IPS-18c (cell line): ENCODE measurements around the gene PEF1.
A peak's percentile ranks its signal among the peaks of the same experiment; 100 is the strongest.

Experiments
- H3K4me3 ChIP-seq: 2 replicates; pipeline ENCODE4 v1.7.0; 2013; ENCODE audit warnings: low read depth, mild to moderate bottlenecking, low read length, moderate library complexity; ENCODE audit not compliant: insufficient read depth
- H3K9me3 ChIP-seq: one replicate; pipeline ENCODE4 v1.6.1; 2013; ENCODE audit warnings: mild to moderate bottlenecking, low read length, moderate library complexity; ENCODE audit not compliant: control insufficient read depth, insufficient read depth

Gene PEF1

GRCh38 chr1:31647106-31647505 is 2.4 kb upstream of the PEF1 start:
- H3K4me3 ChIP-seq: no peak overlapping the region
- no peaks in the 10 kb centered on the region for H3K9me3 ChIP-seq

GRCh38 chr1:31646259-31646960 is 1.7 kb upstream of the PEF1 start:
- no peak overlapping the region for H3K4me3 ChIP-seq
- no peaks in the 10 kb centered on the region for H3K9me3 ChIP-seq

GRCh38 chr1:31645274-31645568 is 545 bp upstream of the PEF1 start:
- peak overlapping the region; percentile 100 for H3K4me3 ChIP-seq
- no peaks in the 10 kb centered on the region for H3K9me3 ChIP-seq

GRCh38 chr1:31643976-31644559 is 608 bp downstream of the PEF1 start:
- peak overlapping the region; percentile 100 for H3K4me3 ChIP-seq
- no peaks in the 10 kb centered on the region for H3K9me3 ChIP-seq

- no peak overlapping the region for H3K4me3 ChIP-seq
- H3K9me3 ChIP-seq: no peaks in the 10 kb centered on the region
Measured at GRCh38 chr1:31642897-31643296, 1.8 kb downstream of the PEF1 start.

GRCh38 chr1:31642366-31642765 is 2.3 kb downstream of the PEF1 start:
- no peak overlapping the region for H3K4me3 ChIP-seq
- H3K9me3 ChIP-seq: no peaks in the 10 kb centered on the region

- H3K4me3 ChIP-seq: no peak overlapping the region
- H3K9me3 ChIP-seq: no peaks in the 10 kb centered on the region
Measured at GRCh38 chr1:31640964-31641363, 3.7 kb downstream of the PEF1 start.

- no peak overlapping the region for H3K4me3 ChIP-seq
Measured at GRCh38 chr1:31640179-31640578, 4.5 kb downstream of the PEF1 start.

GRCh38 chr1:31639543-31639942 is 5.1 kb downstream of the PEF1 start:
- Histone ChIP-seq H3K4me3 (no peak overlapping the region), H3K9me3 (no peaks in the 10 kb centered on the region)

More at GRCh38 chr1:31640179-31640578, 4.5 kb downstream of the PEF1 start:
- no peaks in the 10 kb centered on the region for H3K9me3 ChIP-seq

GRCh38 chr1:31637915-31638673 is 6.6 kb downstream of the PEF1 start:
- Histone ChIP-seq H3K9me3 (no peaks in the 10 kb centered on the region), H3K4me3 (no peak overlapping the region)

GRCh38 chr1:31633117-31633516 is 11.6 kb downstream of the PEF1 start:
- Histone ChIP-seq H3K4me3 (no peak overlapping the region), H3K9me3 (peaks cover under 1% of the 10 kb centered on the region)

- no peak overlapping the region for H3K4me3 ChIP-seq
- peaks cover 2% of the 10 kb centered on the region for H3K9me3 ChIP-seq
Measured at GRCh38 chr1:31632649-31633048, 12.0 kb downstream of the PEF1 start.

GRCh38 chr1:31628931-31629556 is 15.6 kb downstream of the PEF1 start:
- Histone ChIP-seq H3K9me3 (peaks cover 2% of the 10 kb centered on the region), H3K4me3 (no peak overlapping the region)

GRCh38 chr1:31627930-31628559 is 16.6 kb downstream of the PEF1 start:
- Histone ChIP-seq H3K4me3 (no peak overlapping the region), H3K9me3 (peaks cover 2% of the 10 kb centered on the region)

- H3K9me3 ChIP-seq: peaks cover 2% of the 10 kb centered on the region
- no peak overlapping the region for H3K4me3 ChIP-seq
Measured at GRCh38 chr1:31627301-31627929, 17.3 kb downstream of the PEF1 start.

- Histone ChIP-seq H3K9me3 (peaks cover 2% of the 10 kb centered on the region), H3K4me3 (no peak overlapping the region)
Measured at GRCh38 chr1:31626223-31627207, 18.2 kb downstream of the PEF1 start.
